HG02973 (cell line): ENCODE results near the gene CYP19A1.
"Not testable (repeated sequence)": the region's sequence is repeated elsewhere in the genome, so short reads cannot be mapped to it uniquely, and the experiment has no call there.

ENCODE experiments used
- ATAC-seq: cut with Tn5 transposase; IDR thresholded peaks from one replicate; pipeline ENCODE4 v1.9.1; 2021; ENCODE audit warnings: moderate library complexity; ENCODE audit not compliant: unreplicated experiment

The CYP19A1 gene

DNA sequence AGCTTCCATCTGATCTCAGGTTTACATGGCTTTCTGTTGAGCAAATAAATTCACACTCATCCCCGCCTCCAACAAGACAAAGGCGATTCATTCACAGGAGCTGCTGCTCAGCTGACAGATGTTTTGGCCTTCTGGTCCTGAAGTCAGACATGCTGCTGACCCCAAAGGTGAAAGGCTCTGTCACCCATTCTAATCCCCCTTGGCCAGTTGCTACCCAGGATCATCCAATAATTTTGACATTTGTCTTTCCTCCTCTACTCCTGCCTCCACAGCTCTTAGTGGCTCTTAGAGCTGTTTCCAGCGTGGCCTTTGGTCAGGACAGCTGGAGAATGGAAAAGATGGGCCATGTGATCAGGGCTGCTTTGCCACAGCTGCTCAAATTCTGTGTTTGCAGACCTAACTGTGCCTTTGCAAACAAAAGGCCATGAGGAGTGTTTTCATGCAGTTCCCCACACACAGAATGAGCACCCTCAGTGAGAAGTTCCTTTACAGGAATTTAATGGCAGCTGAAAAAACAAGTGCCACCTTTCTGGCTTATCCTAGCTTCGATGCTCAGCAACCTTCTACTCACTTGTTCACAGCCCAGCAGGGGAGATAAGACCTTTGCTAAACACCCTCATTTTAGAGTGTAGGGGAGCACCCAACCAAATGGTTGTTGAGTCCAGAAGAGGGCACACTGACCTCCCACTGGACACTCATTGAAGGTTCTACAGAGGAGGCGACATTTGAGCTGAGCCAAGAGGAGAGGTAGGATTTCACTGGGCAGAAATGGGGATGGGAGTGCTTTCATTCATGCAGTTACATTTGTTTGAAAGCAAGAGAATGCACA, 39.0 kb downstream of the CYP19A1 start:
- ATAC-seq, result no peak

DNA sequence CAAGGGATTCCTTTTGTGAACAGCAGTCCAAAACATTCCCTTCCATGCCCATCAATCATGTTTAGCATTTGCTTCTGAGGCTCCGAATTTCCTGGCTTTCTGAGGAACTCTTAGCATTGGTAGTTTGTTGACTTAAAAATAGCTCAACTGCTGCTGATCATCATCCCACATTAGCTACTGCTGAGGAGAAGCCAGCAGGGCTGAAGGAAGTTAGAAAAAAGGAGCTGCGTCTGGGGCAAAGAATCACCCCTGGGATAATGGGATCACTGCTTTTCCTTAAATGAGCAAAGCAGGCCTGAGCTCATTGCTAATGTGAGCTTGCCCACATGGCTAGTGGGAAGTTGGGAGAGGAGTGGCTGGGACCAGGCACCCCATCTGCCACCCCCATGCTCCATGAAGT, 39.8 kb downstream of the CYP19A1 start:
- no peak for ATAC-seq

DNA sequence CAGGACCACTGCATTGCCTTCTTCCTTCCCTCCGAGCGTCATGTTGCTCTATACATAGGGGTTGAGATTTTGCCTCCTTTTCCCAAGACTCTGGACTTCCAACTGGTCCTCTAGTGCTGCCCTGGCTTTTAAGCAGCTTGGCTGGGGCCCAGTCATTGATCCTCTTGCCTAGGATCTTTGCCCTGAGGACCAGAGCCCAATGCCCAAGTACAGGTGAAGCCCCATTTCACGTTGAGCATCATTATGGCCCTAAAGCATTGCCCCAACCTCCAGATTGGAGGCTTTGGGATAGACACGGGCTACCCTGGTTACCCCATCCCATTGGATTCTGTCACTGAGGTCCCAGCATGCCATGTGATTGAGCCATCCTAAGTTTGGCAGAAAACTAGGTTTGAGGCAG, 47.7 kb downstream of the CYP19A1 start:
- ATAC-seq, result no peak

DNA sequence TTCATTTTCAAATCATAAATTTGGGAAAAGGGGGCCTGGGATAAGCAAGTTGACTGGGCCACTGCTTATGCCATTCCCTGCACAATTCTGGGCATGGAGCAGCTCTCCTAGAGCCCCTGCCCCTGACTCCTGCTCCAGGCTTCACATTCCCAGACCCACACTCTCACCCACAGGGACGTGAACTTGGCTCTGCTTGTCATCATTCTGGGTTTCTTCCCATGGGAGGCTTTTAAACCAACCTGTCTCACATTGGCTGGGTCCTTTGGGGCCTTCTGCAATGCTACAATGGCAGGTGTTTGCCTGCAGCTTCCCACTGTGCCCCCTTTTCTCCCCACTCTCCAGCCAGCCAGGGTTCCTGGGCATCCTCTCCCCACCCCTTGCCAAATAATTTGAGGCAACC, 49.1 kb downstream of the CYP19A1 start:
- no peak for ATAC-seq

DNA sequence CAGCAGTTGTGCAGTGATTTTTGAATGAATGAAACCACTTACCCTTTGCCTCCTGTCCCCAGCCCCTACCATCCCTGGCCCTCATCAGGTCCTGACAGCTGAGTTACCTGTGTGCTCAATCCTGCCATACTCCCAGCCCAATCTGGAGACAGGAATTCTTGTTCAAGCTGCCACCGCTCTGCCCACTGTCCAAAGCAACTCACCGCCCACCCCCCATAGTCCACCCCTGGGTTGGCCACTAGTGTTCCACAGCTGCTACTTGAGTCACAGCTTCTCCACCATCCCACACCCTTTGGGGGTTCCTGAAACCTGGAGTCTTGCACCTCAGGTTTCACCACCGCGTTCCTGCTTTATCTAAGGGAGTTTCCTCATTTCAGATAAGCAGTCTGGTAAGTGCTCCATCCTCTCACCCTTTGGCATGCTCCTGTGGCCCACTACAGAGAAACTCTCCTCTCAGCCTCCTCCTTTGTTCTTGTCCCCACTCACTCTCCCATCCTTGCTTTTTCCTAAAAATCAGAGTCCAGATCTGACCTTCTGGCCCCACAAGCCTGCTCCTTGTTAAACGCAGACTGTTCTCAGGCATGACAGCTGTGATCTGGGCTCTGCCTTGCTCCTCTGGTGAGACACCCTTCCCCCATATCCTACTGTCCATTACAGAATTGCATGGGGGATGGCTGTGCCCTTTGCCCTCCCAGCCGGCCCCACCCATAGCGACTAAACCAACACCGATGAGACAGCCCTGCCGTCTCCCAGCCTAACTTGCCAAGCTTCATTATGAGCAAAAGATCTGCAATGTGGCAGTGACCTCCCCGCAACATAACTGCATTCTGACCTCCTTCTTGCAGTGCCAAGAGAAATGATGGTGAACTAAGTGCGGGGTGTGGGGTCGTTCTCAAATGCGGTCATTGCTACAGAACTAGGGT, 50.0 kb downstream of the CYP19A1 start:
- no peak for ATAC-seq

DNA sequence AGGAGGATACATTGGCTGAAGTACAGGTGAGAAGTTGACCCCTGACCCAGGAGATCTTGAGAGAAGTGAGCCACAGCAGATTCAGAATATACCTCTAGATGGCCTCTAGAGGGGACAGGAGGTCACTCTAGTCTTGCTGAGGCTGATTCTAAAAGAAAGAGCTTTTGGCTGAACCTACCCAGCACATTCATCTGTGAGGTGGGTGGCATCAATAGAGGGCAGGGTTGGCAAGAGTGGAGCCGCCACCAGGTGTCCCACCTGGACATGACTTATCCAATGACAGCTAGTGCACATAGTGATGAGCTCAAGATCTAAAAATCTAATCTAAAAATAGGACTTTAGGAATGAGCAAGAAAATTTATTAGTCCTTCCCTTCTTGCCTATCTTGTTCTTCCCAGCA, 51.6 kb downstream of the CYP19A1 start:
- ATAC-seq, result no peak

DNA sequence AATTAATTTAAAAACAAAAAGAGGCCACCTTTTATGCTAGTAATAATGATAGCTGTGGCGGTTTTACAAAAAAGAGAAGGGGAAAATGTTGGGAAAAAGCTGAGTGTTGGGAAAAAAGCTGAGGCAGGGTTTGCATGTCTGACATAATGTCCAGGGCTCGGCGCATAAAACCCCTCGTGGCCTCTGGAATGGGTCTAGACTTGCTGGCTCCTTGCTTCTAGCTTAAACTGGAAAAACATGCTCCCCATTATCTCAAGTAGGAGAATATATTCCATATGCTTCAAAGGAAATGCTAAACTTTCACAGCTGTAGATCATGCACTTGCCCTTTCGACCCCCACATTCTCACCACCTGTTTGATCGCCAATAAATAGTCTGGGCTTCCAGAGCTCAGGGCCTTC, 53.0 kb downstream of the CYP19A1 start:
- no peak for ATAC-seq

DNA sequence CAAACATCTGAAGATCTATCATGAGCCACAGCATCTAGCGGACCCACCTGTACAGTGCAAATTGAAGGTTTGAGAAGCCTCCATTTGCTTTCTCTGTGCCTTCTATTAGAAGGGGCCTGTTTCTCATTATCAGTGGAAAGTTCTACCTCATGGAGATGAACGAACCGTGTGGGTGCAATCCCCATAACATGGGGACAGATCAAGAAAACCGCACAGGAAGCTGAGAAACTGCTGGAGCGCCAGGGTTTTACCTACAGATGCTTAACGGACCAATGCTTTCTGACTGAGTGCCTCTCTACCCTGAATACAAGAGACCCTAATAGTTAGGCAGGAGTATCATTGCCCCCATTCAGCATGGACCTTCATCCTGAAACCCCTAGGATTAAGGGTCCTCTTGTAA, 53.5 kb downstream of the CYP19A1 start:
- ATAC-seq, result no peak

DNA sequence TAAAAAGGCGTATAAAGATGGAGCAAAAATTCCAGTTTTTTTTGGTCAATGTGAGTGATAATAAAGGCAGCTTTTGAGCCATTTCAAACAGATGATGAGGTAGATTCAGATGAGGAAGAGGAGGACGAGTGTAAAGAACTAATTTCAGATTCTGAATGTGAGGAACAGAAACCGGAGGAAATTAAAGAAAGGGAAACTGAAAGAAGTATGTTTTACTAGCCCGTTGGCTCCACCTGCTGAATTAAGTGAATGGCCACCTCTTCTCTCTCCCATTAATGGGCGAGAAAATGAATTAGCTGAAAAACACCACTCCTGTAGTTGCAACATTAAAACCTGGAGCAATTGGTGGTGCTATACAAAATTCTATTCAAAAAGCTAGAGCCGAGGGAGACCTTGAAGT, 55.4 kb downstream of the CYP19A1 start:
- ATAC-seq, result no peak

DNA sequence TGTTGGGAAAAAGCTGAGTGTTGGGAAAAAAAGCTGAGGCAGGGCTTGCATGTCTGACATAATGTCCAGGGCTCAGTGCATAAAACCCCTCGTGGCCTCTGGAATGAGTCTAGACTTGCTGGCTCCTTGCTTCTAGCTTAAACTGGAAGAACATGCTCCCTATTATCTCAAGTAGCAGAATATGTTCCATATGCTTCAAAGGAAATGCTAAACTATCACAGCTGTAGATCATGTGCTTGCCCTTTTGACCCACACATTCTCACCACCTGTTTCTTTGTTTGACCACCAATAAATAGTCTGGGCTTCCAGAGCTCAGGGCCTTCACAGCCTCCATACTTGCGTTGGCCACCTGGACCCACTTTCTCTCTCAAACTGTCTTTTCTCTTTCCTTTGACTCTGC, 56.2 kb downstream of the CYP19A1 start:
- ATAC-seq, result not testable (repeated sequence)

DNA sequence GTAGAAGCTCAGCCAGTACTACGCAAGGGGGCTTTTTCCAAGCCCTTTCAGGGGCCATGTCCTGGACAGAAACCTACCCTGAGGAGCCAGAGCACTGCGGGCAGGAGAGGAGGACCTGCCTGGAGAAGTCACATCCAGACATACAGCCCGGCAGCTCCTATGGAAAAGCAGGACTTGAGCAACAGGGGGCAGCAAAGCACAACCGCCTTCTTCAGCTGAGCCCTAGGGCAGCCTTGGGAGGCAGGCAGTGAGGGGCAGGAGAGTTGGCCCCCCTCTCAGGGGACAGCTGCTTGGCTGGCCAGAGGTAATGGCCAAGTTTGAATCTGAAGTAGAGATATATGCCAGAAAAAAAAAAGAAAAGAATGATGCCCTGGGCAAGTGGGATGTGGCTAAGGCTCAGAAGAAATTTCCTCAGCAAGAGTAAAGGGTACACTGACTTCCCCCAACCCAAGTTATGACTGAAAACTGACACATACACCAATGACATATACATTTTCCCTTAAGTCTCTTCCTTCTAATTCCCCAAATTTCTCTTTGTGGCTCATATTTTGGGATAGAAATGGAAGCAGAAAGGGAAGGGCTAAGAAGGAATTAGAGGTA, 56.9 kb downstream of the CYP19A1 start:
- no peak for ATAC-seq

DNA sequence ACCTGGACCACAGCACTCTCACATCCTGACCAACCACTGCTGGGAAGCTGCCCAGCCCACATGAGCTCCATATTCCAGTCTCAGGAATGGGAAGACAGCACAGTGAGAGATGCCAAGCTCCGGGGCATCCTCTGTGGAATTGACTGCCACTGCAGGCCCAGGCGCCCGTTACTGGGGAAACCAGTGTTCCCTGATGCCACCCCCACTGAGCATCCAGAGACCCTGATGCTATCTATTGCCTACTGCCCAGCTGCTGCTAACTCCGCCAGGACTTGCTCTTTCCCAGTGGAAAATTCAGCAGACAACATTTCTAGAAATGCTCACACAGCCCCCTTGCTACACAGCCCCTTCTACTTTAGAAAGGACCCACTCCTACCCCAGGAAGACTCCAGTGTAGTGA, 57.6 kb downstream of the CYP19A1 start:
- no peak for ATAC-seq

DNA sequence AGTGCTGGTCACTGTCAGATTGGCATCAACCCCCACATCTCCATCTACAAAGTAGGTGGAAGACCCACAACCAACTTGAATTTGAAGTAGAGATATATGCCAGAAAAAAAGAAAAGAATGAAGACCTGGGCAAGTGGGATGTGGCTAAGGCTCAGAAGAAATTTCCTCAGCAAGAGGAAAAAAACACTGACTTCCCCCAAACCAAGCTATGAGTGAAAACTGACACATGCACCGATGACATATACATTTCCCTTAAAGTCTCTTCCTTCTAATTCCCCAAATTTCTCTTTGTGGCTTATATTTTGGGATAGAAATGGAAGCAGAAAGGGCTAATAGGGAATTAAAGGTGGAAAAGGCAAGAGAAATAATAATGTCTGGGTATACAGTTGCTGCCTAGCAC, 59.0 kb downstream of the CYP19A1 start:
- no peak for ATAC-seq

DNA sequence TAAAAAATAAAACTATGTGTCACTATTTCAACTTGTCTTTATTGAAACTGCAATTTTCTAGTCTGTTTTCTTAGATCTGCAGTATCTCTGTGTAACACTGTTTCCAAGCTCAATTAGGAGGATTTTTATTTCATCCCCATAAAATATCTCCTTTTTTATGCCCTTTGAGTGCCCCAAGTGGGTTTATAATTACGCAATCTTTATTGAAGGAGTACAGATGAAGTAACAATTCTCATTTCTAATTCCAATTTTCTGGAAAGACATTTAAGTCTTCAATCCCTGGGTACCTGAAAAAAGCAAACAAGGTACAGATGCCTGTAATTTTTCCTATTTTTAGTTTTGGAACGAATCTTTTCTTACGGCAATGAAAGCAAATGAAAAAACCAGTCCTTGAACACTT, 61.3 kb downstream of the CYP19A1 start:
- no peak for ATAC-seq

DNA sequence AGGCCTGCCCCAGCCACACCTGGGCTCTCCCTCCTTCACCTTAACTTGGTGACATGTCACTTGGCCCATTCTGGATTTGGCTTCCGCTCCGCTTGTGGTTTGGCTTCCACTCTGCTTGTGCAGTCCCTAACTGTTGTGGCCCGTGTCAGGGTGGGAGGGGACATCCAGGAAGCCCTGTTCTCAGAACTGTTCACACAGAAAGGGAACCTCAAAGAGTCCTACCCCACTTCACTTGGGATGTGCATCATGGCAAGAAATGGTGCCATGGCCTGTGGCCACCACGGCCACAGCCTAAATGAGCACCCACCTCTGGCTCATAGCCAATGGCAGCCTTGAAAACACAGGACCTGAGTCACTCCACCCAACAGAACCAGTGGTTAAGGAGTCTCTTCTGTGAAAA, 63.4 kb downstream of the CYP19A1 start:
- no peak for ATAC-seq

DNA sequence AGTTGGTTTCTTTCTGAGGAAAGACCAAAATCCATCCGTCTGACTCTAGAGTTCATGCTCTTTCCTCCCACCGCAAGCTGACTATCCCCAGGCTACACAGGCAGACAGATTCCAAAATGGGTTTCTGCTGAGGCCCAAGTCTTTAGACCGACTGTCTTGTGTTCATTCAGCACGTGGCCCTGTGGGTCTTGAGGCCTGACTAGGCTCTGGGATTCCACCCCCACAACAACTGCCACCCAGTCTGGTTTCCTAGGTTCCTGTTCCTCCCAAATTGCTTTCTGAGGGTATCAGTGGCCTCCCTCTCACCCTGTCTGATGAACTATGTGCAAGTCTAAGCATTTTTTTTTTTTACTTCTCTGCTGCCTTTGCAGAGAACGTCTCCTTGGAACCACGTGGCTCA, 67.7 kb downstream of the CYP19A1 start:
- no peak for ATAC-seq

DNA sequence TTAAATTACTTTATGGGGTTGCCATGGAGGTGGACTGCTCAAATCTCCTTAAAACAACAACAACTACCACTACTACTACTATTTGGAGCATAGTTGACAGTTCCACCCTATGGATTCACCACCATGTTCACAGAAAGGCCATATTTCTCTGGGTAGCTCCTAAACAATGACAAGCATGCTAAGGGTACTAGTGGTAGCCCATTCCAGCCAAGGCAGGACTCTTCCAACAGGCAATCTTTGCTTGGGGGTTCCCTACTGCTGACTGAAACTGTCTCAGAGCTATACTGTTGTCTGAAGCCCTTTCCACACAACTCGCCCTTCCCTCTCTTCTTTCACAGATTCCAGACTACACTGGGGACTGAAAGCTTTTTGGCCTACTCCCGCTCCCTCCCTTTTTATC, 68.9 kb downstream of the CYP19A1 start:
- ATAC-seq, result no peak

DNA sequence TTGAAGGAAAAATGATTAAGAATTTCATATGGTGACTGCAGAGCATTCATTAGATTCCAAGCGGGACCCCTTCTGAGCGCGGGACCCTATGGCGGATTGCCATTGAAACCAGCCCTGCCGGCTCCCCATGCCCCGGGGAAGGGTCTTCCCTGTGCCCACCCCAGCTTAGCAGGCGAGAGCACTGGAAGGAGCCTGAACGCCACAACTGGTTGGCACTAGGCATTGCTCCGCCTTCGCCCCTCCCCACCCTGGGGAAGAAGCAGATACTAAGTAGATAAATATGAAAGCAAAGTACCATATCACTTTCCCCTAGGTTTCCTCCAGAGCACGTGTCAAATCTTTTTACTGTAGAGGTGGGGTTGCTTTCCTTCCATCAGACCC, 70.7 kb downstream of the CYP19A1 start:
- ATAC-seq, result no peak

DNA sequence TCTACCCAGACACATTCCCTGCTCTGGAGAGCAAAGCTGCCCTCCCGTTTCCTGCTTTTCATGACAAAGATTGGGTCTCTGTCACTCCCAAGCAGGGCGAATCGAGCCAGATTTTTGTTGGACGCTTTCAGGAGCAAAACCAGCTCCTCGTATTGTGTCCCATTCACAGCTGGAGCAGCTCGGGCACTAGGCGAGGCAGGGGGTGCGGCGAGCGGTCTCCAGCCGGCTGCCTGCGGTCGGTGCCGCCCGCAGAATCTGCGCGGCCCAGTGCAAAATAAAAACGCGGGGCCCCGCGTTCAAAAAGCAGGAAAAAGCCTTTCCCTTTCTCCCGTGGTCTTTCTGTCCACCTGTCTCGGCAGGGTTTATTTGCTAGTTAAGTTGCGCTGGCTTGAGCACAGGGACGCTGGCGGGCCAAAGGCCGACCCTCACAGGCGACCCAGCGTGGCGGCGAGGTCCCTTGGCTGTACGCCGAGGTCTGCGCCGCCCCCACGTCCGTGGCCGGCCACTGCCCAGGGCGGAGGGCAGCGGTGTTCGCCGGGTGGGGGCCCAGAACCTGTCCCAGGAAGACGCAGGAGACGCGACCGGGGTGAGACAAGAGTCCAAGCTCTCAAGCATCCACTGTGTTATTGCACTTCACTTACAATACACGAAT, 71.2 kb downstream of the CYP19A1 start:
- no peak for ATAC-seq

DNA sequence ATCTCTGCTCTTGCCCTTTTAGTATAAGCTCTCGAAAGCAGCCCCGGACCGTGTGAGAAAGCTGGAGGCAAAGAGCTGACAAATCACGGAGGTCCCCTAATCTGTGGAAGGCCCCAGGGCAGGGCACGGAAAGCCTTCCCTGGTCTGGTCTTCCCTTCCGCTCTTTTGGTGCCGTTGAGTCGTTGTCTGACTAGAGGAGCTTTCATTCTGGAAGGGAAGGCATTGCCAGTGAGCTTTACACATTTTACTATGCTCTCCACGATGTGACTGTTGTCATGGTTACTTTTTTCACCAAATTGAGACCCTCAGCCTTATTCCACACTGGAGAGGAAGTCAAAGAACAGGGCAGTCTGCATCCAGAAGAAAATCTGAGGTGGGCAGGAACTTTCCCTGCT, 71.7 kb downstream of the CYP19A1 start:
- no peak for ATAC-seq

DNA sequence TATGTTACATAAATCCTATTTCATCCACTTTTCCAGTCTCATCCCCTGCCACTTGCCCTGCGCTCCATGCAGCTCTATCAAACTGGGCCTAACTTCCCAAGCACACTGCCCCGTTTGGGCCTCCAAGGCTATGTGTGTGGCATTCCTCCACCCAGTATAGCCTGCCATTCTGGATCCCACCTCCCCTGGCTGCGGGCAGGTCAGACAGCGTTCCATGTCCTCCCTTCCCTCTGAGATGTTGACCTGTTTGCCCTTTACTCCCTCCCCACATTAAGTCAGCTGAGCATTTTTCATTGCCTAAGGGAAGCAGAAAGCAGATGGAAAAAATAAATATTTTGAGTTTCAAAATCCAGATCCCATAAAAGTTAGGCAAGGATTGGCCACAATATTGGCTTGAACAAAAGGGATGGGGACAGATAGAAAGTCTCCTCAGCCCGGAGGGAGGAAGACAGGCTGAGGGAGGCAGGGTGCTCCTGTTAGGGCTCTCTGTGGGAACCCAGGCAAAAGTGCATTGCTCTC, 73.3 kb downstream of the CYP19A1 start:
- no peak for ATAC-seq
